HT-29 (cell line): ENCODE data around the gene TDRD12. TPM values are rescaled to one million over a fixed set of nuclear protein-coding genes. Genes with fewer than 3 reads are reported as not detected.

Experiments
- DNase-seq: peaks from one replicate; pipeline ENCODE4 v3.0.0-alpha.2; 2015; ENCODE audit warnings: low spot score
- total RNA-seq: library from RNA; depleted of rRNA; stranded (reverse); fragments of >200 nt; shearing (Covaris generic); gene quantifications from 2 replicates; pipeline ENCODE4 v1.2.3, GENCODE V29; 2014; rRNA removed

TDRD12 gene
- 0.03 TPM in 1 of 2 replicates, not detected in the other for total RNA-seq

GRCh38 chr19:32719611-32720059, at the start of gene TDRD12:
Gene TDRD12 (plus strand): TSS chr19:32719767. CDS start chr19:32720073, 306 bp downstream.
- DNase-seq, result no peak

DNA sequence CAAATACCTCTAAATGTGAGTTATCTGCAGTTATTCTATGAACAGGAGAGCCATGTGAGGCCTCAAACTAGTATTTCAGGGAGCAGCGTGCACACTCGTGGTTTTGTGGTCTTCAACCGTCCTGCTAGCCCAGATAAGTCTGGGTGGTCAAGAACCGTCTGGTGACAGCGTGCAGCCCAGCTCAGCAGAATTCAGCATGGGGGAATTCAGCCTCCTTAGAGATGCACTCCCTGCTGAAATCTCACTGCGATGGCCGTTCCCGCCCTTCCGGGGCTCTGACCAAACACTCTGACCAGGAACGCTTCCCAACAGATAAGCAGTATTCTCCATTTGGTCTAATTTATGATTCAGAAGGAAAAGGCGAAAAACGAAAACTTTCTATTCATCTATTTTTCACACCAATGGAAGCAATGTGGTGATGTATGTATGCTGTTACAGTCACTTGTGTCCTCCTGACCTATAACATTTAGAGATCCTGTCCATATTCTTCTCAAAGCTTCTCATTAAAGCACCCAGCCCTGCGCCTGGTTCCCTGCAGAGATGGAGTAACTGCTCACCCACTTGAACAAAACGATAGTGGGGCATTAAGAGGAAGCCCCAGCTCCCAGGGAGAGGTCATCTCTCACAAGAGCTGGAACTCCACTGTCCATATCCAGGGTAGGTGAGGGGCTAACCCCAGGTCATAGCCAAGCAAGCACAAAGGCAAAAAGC, 47.5 kb upstream of the TDRD12 start:
- no peak for DNase-seq

DNA sequence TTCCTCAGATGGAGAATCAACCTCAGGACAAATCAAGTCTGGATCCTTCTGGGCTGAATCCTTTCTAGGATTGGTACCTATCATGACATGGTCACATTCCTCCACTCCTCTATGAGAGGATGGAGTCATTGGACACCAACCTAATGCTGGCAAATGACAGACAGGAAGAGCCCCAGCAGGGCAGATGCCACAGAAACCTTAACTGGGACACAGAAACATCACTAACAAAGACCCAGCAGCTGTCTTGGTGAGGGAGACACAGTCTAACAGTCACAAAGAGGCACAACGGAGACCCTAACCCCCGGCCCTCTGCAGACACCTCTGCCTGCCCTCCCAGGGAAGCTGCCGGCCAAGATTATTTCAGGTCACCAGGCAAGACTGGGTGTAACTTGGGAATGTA, 46.7 kb upstream of the TDRD12 start:
- DNase-seq, result no peak

- no peak for DNase-seq
Measured at GRCh38 chr19:32673573-32673972, 46.0 kb upstream of the TDRD12 start.

GRCh38 chr19:32674153-32674930, 45.2 kb upstream of the TDRD12 start:
- DNase-seq, result peak; percentile 9

GRCh38 chr19:32674931-32675719, 44.4 kb upstream of the TDRD12 start, which contains the start of gene ANKRD27:
Gene ANKRD27 (minus strand): TSS chr19:32675180. CDS start chr19:32659015, 16,165 bp downstream.
- DNase-seq, result peak; percentile 100

- peak; percentile 76 for DNase-seq
Measured at GRCh38 chr19:32675720-32676185, 43.8 kb upstream of the TDRD12 start, which contains the start of gene RGS9BP. Gene RGS9BP (plus strand): TSS chr19:32675848. CDS start chr19:32676264, 416 bp downstream.

DNA sequence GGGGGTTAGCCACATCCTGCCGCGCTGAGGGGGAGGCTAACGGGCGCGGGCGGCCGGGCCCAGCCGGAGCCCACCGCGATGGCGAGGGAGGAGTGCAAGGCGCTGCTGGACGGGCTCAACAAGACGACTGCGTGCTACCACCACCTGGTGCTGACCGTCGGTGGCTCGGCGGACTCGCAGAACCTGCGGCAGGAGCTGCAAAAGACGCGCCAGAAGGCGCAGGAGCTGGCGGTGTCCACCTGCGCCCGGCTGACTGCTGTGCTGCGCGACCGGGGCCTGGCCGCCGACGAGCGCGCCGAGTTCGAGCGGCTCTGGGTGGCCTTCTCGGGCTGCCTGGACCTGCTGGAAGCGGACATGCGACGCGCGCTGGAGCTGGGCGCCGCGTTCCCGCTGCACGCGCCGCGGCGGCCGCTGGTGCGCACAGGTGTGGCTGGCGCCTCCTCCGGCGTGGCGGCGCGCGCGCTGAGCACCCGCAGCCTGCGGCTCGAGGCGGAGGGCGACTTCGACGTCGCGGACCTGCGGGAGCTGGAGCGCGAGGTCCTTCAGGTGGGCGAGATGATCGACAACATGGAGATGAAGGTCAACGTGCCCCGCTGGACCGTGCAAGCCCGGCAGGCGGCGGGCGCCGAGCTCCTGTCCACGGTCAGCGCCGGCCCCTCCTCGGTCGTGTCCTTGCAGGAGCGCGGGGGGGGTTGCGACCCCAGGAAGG, 43.2 kb upstream of the TDRD12 start:
- DNase-seq, result no peak

DNA sequence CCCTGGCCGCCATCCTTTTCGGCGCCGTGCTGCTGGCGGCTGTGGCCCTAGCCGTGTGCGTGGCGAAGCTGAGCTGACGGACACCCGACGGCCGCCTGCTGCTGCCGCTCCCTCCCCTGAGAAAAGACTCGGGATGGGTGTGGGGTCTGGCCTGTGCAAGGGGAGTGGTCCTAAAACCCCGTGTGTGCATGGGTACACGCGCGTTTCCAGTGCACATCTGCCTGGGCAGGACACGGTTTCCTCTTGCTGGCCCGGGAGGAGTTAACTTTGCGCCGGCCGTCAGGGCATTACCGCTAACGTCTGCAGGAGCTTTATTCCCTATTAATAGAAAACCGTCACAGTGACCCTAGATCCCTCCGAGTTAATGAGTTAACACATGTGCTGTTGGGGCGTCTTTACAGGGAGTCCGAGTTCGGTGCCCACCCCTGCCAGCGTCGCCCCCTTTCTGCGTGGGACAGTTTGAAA, 42.6 kb upstream of the TDRD12 start:
- DNase-seq, result no peak

GRCh38 chr19:32677657-32678056, 41.9 kb upstream of the TDRD12 start:
- no peak for DNase-seq

DNA sequence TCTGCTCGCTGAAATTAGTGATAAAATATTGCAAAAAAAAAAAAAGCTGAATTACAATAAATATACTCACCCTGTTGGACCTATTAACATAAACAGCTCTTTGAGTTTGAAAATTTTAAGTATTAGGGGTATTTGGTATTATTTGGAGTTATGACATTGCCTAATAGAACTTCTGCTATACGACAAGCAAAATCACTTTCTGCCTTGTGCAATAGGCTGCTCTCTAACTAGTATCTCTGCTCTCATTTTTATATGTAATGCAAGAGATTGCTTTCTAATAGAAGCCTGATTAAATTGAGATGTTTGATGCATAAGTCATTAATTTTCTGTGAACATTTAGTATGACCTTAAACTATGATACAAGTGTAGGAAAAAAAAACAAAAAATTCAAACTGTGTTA, 38.6 kb upstream of the TDRD12 start:
- no peak for DNase-seq

DNA sequence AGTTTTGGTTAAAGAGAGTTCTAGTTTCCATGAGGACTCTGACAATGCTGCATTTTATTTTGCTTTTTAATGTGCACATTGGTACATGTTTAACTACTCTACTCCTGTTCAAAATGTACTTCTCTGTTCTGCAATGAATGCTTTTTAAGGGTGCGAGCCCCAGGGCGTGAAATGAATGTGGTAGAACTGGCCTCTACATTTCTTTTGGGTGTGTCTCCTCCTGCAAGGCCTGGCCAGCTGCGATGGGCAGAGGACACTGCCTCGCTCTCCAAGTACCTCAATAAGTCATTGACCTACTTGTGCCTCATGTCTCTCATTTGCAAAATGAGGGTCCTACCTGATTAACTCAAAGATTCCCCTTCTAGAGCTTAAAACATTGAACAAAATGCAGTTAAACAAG, 37.2 kb upstream of the TDRD12 start:
- no peak for DNase-seq

DNA sequence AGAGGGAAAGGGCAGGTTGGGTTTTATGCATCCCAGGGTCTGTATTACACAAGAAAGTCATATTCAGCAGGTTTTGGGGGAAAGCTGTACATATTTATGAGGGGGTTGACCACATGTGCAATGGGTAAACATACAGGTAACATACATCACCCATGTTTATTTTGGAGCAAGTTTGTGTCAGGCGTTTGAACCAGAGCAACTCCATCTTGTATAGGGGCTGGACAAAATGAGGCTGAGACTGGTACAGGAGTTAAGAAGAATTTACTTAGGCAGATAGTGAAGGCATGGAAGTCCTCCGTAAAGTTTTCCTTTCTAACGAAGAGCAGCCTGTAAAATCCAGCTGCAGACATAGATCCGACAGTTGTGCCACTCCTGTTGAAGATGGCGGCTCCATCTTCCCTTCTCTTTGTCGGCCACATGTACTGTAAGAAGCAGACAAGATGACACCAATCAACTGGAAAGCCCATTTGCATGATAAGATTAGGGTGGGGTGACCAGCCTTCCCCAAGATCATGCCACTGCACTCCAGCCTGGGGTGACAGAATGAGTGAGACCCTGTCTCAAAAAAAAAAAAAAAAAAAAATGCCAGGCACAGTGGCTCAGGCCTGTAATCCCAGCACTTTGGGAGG, 32.6 kb upstream of the TDRD12 start:
- no peak for DNase-seq

GRCh38 chr19:32687681-32688080, 31.9 kb upstream of the TDRD12 start:
- no peak for DNase-seq

GRCh38 chr19:32688311-32688710, 31.3 kb upstream of the TDRD12 start:
- no peak for DNase-seq

DNA sequence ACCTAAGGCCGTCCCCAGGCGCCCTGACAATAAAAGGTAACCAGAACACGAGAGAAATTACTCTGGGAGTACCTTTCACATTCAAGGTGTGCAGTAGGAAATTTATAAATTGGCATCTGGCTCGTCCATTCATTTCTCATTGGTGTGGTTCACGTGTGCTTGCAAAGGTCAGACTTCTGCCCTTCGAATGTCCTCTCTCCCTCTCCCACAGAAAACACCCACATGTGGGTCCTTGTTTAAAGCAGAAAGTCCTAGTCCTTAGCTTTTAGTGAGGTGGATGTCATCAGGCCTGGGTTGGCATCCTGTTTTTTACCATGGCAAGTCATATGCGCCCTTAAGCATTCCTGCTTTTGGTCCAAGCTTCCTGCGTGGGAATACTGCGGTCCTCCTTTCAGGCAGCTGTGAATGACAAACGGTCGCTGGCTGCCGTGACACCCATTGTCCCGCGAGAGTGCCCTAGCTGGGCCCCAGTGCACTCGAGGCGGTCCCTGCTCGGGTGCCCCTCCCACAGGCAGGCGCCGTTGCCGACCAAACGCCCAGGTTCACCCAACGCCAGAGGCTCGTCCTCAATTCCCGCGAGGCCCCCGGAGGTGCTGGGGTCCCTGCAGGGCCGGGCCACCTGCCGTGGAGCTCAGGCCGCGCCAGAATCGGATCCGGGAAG, 28.1 kb upstream of the TDRD12 start, which contains the start of gene NUDT19:
Gene NUDT19, plus strand, starts transcription at position 531 of the 661 bp plus-strand sequence. CDS start 140 bp downstream, outside the sequence.
- peak; percentile 94 for DNase-seq

- DNase-seq, result peak; percentile 75
Measured at GRCh38 chr19:32691952-32692726, 27.4 kb upstream of the TDRD12 start.

- peak; percentile 42 for DNase-seq
Measured at GRCh38 chr19:32692727-32693061, 26.9 kb upstream of the TDRD12 start.
